GM18907 (cell line): ENCODE data around the gene KIAA0319L.

Source experiments
- ATAC-seq: cut with Tn5 transposase; IDR thresholded peaks from one replicate; pipeline ENCODE4 v1.9.1; 2021; ENCODE audit warnings: mild to moderate bottlenecking, moderate library complexity; ENCODE audit not compliant: unreplicated experiment

The KIAA0319L gene

DNA sequence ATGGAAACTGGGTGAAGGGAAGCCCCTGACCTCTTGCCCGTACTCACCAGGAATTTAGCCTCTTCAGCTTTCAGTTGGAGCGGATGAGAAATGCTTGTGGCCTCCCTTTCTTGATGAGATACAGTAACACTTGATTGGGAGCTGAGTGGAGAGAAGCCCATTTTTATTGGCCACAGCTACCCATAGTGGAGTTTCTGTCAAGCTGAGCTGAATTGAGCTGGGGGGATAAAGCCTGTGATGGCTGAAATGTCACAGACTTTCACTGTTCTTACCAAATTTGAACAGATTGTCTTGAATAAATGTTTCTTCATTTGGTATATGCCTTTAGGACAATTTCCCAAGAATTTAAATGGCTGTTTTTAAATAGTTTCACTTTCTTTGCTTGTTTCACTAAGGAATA is 162.8 kb downstream of the KIAA0319L start:
- no peak for ATAC-seq

DNA sequence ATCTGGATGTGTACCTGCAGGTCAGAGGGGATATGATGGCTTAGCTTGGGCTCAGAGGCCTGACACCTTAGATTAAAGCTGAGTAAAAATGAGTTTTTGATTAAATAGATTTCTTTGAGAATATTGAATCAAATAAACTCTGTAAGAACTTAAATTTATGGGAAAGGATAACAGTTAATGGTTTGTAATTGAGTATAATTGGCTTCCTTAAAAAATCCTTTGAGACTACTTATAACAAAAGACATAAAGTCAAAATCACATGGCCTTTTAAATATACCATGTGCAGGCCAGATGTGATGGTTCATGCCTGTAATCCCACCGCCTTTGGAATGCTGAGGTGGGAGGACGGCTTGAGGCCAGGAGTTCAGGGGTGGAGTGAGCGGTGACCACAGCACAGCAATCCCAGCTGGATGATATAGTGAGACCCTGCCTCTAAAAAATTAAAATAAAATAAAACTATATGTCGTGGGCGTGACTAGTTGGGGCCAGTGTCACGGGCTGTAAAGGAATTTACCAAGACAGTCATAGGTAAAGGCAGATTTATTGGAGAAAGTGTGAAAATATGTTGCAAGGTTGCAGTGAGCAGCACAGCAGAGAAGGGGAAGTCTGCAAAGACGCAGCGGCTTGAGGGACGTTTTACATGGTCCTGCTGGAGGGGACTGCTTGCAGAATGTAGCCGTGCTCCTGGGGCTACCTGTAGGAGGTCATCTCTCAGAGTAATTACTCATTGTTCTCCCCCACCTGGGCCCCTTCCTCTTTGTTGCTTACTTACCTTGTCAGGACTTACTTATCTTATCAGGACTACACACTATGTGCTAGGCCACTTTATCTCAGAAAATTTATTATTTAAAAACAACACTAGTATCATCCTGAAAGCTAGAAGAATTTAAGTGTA is 166.4 kb downstream of the KIAA0319L start:
- ATAC-seq, result no peak

DNA sequence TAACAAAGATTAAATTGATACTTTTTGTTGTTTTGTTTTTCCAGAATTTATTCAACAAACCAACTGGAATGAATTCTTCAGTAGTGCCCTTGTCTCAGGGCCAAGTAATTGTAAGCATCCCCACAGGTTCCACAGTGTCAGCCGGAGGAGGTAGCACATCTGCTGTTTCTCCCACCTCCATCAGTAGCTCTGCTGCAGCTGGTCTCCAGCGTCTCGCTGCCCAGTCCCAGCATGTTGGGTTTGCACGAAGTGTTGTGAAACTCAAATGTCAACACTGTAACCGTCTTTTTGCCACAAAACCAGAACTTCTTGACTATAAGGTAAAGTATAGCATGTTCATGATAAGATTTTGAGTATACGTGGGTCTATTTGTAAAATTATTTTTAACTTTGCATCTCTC is 170.2 kb downstream of the KIAA0319L start:
- no peak for ATAC-seq

DNA sequence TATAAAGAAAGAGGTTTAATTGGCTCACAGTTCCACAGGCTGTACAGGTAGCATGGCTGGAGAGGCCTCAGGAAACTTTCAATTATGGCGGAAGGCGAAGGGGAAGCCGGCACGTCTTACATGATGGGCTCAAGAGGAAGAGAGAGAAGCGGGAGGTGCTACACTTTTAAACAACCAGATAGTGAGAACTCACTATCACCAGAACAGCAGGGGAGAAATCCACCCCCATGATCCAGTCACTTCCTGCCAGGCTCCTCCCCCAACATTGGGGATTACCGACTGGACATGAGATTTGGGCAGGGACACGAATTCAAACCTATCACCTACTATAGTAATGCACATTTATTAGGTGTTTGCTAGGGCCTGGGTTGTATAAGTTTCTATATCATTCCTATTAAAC is 170.9 kb downstream of the KIAA0319L start:
- ATAC-seq, result no peak
